GM12874 (cell line): ENCODE measurements around the gene ITGB5.

Experiments used
- TF ChIP-seq, protein P1 (sequence below): IDR thresholded peaks from 2 replicates; pipeline ENCODE4 v1.5.1; 2011; ENCODE audit warnings: low read depth, mild to moderate bottlenecking, control low read depth, low read length, moderate library complexity; ENCODE audit not compliant: insufficient read depth

ITGB5 gene

DNA sequence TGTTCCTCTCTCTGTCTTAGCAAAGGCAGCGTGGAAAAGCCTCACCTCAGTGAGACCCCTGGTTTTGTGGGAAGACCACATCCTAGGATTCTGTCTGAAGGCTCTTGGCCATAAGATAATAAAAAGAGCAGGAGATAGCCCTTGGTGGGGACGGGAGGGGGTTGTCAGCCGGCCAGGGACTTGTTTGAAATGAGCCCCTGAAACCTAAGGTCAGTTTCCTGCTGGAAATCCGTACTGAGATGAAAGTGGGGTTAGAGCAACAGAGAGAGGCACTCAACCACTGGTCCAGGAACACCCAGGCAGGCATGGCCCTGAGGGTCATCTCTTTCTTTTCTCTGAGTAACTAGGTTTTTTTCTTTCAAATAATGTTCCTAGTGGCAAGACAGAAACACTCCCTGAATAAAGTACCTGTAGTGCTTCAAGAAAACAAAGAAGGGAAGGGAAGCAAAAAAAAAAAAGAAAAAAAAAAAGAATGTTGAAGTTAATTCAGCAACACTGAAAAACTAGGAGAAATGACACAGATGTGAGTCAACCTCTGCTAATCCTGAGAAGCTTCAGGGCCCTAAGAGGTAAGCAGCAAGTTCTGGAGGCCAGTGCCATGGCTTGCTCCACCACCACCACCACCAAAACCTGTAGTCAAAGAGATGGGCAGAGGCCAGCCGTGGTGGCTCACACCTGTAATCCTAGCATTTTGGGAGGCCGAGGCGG lies 3.2 kb downstream of the ITGB5 start:
- TF ChIP-seq, protein P1, sequence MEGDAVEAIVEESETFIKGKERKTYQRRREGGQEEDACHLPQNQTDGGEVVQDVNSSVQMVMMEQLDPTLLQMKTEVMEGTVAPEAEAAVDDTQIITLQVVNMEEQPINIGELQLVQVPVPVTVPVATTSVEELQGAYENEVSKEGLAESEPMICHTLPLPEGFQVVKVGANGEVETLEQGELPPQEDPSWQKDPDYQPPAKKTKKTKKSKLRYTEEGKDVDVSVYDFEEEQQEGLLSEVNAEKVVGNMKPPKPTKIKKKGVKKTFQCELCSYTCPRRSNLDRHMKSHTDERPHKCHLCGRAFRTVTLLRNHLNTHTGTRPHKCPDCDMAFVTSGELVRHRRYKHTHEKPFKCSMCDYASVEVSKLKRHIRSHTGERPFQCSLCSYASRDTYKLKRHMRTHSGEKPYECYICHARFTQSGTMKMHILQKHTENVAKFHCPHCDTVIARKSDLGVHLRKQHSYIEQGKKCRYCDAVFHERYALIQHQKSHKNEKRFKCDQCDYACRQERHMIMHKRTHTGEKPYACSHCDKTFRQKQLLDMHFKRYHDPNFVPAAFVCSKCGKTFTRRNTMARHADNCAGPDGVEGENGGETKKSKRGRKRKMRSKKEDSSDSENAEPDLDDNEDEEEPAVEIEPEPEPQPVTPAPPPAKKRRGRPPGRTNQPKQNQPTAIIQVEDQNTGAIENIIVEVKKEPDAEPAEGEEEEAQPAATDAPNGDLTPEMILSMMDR, result no peak

DNA sequence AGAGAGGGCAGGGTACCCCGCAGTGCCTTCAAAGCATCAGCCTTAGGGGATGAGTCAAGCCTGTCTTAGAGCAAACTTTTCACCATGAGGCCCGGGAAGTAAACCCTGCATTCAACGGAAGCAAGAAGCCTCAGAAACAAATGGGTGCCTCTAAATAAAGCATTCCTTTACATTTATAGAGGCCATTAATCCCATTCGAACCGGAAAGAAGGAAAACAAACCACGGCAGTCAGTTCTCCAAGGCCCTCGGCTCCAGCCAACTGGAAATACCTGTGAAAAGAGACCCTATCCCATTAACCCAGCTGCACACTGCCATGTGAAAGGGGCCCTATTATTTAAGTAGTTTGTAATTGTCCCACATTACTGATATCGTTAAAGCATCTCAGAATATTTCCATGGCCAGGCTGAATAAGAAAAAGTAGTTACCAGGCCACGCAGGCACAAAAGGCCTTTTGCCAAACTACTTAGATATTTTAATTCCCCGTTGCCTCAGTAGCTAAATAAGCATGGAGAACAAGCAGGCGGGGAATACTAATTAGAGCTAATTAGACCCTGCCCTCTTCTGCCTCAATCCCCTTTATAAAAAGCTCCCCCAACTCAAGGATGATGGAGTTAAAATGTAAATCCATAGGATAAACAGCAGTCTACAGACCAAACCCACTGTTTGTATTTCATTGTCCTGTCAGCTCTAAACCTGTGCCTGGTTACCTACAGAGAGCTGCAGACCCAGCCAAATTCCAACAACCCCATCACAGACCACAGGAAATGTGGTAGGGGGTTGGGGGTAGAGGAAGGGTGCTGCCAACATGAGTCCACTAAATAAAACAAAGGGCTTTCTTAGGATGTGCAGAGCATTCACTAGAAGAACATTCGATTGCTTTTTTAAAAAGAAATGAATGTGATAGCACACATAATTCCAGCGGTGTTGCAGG lies 4.1 kb downstream of the ITGB5 start:
- TF ChIP-seq, protein P1, result no peak

DNA sequence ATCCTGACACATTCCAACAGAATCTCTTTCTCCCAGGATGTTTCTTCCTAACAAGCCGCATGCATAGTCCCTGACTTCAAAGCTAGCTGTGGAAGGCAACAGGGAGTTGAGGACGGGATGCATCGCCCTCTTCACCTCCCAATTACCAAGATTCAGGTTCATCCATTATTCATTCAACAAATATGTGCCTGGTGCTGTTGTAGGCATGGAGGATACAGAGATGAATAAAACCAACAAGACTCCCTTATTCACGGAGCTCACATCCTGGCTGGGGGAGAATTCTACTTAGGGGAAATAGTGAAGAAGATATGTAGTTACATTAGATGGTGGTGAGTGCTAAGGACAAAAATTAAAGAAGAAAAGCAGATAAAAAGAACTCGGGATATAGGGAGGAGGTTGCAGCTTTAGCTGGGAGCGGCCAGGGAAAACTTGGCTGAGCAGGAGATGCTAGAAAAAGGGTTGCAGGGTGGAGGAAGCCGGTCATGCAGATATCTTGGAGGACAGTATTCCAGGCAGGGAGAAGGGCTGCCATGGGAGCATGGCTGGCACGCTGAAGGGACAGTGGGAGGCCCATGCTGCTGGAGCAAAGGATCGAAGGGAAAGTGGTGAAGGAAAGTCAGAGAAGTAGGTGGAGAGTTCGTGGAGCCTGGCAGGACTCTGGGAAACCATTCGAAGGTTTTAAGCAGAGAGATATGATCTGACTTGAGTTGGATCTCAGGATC lies 5.0 kb downstream of the ITGB5 start:
- TF ChIP-seq, protein P1, result no peak

DNA sequence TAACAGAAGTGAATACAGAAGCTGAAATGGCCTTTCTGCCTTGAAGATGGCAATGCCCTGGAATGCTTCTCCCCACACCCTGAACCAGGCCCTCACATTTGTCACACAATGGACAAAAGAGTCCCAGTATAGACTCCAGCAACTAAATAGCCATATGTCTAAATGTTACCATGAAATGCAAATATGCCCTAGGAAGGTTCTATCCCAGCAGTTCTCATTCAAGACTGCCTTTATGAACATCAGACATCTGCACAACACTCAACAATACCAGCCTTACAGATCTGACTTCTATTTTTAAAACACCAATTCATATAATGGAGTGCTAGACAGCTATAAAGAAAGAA lies 7.9 kb downstream of the ITGB5 start:
- TF ChIP-seq, protein P1, result no peak

DNA sequence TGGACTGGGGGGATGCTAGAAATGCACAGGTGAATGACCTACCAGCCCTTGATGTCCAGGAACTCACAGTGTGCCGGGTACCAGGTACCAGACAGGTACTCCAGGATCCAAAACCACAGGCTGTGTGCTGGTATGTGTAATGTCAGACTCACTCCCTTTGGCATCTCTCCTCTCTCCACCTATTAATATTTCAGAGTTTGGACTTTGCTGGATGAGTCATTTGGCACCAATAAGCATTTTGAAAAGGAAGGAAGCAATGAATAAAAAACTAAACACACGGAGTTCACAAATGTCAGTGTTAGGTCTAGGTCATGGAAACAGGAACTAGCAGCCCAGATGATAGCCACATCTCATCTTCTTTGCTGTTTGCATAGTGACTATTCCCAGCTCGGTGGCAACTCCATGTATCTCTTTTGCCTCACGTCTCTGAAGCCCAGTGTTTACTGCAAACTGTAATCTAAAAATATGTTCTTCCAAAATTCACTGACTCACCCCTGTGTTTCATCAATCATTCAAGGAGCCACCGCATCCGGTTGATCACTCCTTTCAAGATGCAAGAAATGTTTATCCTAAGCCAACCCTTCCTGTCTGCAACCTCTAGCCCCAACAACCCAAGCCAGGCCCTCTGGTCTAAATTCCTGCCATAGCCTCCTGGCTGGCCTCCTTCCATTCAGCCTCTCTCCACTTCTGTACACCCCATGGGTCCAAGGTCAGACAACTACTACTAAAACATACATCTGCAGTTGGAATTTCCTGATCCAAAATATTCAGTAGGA lies 8.4 kb downstream of the ITGB5 start:
- TF ChIP-seq, protein P1, result no peak

DNA sequence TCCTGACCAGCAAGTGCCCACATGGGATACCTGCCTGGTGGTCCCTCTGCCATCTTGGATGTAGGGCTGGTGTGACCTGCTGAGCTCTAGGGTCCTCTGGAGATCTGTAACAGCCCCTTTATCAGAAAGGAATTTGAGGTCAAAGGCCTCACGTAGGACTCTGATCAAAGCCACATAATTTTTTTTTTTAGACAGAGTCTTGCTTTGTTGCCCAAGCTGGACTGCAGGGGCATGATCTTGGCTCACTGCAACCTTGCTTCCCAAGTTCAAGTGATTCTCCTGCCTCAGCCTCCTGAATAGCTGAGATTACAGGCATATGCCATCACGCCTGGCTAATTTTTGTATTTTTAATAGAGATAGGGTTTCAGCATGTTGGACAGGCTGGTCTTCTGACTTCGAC lies 9.5 kb downstream of the ITGB5 start:
- TF ChIP-seq, protein P1, result no peak

DNA sequence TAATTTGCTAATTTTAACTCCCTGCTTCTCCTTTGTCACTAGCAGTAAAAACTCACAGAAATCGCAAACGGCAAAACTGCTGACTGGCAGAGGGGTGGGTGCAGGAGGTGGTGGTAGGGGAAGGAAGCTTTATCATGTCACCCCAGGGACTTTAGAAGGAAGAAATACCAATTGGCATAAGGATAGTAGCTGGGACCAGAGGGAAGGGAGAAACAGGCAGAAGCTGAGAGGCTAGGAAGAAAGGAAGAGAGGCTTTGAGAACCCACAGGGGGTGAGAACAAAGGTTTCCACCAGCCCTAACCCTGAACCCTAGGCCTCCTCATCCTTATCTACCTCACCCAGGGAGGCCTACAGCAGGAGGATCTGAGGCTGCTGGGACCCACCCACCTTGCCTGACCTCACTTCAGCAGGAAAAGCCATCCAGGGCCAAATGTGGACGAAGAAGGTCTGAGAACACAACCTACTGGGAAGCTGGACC lies 10.7 kb downstream of the ITGB5 start:
- TF ChIP-seq, protein P1, result no peak
